ENCODE data around the gene CIDEC.

Gene CIDEC

DNA sequence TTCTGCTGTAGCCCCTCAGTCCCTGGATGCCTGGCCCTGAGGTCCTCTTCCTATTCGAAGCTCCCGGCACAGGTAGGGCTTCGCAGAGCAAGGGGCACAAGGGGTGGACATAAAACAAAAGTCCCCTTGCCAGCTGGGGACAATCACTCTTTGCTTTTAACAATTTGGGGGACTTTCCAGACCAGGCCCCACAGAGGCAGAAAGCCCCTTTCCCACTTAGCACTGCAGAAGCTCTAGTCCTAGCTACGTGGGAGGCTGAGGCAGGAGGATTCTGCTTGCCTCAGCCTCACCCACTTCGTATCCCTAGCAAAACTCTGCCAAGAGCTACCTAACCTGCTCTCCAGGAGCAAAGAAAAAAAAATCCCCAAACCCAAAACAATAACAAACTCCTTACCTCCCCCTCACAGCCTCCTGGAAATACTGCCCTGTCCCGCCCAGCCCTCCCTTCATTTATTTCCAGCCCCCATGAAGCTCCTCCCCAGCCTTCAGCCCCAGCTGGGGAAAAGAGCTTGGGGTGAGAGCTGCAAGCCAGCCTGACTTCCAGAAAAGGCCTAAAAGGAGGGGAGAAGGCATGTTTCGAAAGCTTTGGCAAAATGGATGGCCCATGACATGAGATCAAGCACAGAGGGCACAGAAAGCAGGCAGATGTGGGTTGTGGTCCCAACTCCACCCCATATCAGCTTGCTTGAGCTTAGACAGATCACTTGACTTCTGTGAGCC lies at the start of gene CIDEC:
Gene CIDEC (minus strand): TSS at position 424 of the 720 bp plus-strand sequence. CDS start 1,767 bp downstream, outside the sequence.
- DNase-seq (ENCODE audit: low read depth), result no peak

GRCh38 chr3:9928158-9928557 lies 48.1 kb upstream of the CIDEC start:
- no peak for DNase-seq (ENCODE audit: low read depth)

GRCh38 chr3:9918261-9919038 lies 38.4 kb upstream of the CIDEC start:
- no peak for DNase-seq (ENCODE audit: low read depth)

DNA sequence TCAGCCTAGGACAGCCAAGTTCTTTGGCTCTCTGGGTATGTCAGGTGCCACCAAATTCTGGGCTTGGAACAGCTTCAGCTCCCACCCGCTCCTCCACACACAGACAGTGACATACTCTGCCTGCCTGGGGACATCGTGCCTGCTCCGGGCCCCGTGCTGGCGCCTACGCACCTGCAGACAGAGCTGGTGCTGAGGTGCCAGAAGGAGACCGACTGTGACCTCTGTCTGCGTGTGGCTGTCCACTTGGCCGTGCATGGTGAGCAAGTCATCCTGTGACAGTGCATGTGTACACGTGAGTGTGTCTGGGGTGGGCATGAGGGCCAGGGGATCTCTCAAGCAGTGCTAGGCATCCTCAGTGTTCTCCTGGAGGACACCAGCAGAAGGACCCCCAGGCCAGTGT lies 37.8 kb upstream of the CIDEC start:
- no peak for DNase-seq (ENCODE audit: low read depth)

GRCh38 chr3:9916734-9917680 lies 37.0 kb upstream of the CIDEC start, which contains the start of gene IL17RC:
IL17RC (plus strand) TSS chr3:9917098; CDS start chr3:9917316, 218 bp downstream.
- DNase-seq (ENCODE audit: low read depth), result peak; percentile 69

GRCh38 chr3:9916346-9916733 lies 36.3 kb upstream of the CIDEC start:
- DNase-seq (ENCODE audit: low read depth), result no peak

DNA sequence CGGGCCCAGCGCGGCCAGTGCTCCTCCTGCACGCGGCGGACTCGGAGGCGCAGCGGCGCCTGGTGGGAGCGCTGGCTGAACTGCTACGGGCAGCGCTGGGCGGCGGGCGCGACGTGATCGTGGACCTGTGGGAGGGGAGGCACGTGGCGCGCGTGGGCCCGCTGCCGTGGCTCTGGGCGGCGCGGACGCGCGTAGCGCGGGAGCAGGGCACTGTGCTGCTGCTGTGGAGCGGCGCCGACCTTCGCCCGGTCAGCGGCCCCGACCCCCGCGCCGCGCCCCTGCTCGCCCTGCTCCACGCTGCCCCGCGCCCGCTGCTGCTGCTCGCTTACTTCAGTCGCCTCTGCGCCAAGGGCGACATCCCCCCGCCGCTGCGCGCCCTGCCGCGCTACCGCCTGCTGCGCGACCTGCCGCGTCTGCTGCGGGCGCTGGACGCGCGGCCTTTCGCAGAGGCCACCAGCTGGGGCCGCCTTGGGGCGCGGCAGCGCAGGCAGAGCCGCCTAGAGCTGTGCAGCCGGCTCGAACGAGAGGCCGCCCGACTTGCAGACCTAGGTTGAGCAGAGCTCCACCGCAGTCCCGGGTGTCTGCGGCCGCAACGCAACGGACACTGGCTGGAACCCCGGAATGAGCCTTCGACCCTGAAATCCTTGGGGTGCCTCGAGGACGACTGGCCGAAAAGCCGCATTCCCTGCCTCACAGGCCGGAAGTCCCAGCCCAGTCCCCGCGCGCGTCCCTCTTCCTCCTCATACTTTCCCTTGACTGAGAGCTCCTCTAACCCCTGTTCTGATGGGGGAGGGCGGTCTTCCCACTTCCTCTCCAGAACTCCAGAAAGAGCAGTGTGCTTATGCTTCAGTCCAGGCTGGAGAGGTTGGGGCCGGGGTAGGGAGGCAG lies 35.4 kb upstream of the CIDEC start:
- peak; percentile 25 for DNase-seq (ENCODE audit: low read depth)

DNA sequence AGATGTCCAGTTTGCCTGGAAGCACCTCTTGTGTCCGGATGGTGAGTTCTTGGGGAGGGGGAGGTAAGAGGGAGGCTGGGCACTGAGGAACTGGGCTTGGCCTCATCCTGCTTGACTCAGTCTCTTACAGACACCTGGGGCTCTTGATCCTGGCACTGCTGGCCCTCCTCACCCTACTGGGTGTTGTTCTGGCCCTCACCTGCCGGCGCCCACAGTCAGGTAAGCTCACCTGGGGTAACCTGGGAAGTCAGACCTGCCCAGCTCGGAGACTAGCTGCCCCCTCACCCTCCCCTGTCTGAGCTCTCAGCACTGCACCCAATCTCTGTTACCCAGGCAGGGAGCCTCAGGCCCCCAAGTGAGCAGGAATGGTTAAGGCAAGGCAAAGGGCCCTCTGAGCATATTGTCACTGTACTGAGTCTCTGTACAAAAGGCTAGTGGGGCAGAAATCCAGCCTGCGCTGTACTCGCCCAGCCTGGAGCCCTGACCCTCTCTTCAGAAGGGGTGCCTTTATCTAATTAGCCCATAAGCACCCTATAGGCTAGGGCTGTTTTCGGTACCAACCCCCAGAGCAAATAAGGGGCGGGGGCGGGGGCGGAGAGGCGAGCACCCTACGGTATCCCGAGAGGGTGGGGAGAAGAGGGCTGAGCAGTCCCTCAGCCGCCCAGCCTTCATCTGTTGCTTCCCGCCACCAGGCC lies 34.7 kb upstream of the CIDEC start:
- DNase-seq (ENCODE audit: low read depth), result no peak

DNA sequence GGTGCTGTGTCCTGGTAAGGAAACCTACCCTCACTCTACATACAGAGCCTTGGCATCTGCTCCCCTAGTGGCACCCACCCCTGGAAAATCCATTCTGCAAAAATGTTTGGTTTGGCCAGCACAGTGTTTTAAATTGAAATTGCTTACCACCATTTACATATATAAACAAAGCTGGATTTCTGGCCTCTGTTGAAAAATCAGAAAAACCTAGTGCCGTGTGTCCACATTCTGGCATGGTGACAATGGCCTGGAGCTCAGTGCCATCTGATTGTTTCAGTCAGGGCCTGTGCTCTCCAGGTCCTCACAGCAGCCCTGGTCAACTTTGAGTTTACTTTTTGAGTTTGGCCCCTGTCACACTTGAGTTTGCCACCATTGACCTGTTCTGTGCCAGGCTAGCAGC lies 34.0 kb upstream of the CIDEC start:
- DNase-seq (ENCODE audit: low read depth), result no peak

DNA sequence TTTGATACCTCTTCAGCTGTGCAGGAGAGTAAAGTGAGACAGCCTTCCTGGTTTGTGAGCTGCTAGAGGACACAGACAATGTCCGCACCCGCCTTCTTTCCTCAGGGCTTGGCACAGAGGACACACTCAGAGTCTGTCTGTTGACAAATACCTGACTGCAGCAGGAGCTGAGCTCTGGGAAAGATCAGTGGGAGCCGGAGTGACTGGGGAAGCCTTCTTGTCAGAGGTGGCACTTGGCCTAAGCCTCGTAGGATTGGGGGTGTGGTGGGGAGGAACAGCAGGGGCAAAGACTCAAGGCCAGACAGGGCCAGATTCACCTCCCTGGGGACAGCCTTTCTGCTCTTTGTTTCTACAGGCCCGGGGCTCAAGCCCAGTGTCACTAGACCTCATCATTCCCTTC lies 33.5 kb upstream of the CIDEC start:
- no peak for DNase-seq (ENCODE audit: low read depth)

DNA sequence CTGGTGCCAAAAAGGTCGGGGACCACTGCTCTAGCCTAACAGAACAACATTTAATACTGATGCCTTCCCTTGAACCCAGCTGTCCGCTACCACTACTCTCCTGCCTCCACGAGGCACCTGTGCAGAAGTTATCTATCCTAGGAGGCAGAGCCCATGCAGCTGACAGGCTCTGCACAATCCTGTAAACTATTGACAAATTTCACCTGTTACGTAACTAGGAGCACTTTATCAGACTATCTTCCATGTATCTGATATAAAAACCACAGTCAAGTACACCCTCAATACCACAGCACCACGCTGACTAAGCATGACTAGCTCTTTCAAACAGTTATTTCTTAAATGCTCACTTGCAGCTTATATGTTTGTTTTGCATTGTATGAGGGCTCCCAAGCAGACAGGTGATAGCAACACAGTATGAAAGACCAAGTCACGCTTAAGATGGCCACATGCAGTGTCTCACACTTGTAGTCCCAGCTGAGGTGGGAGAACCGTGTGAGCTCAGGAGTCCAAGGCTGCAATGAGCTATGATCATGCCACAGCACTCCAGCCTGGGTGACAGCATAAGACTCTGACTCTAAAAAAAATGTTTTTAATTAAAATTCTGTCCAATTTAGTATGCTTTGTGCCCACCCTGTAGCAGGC lies 32.4 kb upstream of the CIDEC start:
- DNase-seq (ENCODE audit: low read depth), result peak; percentile 15

DNA sequence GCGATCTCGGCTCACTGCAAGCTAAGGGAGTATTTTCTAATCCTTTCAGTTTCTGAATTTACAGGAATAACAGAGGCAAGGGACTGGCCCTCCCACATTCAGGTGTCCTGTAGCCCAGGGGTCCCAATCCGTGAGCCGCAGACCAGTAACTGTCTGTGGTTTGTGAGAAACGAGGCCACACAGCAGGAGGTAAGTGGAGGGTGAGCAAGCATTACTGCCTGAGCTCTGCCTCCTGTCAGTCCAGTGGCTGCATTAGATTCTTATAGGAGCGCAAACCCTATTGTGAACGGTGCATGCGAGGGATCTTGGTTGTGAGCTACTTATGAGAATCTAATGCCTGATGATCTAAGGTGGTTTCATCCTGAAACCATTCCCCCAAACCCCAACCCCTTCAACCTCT lies 31.8 kb upstream of the CIDEC start:
- no peak for DNase-seq (ENCODE audit: low read depth)

DNA sequence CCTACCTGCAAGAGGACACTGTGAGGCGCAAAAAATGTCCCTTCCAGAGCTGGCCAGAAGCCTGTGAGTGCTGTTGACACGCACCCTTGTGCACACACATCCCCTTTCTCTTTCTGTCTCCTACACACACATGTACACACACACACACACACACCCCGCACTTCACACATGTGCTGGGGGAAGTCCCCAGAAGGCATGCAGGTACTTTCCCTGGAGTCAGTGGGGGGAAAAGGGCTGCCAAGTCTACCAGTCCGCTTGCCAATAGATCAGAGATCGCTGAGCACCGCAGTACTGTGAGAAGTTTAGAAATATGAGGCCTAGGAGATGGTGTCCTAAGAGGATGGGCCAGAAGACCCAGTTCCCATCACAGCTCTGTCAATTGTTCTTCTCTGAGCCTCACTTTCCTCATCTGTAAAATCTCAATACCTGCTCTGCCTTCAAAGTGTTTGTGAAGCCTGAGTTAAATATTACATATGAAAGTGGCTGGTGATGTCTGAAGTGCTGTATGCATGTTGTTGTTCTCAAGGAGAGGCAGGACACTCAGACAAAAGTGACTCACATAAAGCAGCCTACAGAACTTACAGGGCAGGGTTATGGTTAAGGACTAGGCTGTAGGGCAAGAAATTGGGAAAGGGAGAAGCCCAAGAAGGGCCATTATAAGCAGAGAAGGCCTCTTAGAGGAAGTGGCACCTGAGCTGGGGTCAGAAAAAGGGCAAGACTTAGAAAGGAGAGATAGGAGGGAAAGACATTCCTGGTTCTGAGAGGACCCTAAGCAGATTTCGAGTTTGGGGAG lies 29.4 kb upstream of the CIDEC start:
- DNase-seq (ENCODE audit: low read depth), result no peak

- no peak for DNase-seq (ENCODE audit: low read depth)
These were observed 28.2 kb upstream of the CIDEC start for GRCh38 chr3:9908286-9908685.

DNA sequence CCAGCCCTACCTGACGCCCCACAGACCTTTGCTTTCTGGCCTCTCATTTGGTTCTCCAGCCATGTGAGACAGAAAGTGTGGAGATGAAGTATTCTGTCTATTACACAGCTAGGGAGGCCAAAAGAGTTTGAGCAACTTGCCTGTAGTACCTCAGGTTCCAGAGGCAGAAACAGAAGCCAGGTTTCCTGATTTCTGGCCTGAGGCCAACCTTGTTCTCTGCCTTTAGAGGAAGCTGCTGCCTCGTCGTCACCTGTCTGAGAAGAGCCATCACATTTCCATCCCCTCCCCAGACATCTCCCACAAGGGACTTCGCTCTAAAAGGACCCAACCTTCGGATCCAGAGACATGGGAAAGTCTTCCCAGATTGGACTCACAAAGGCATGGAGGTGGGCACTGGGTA lies 26.4 kb upstream of the CIDEC start:
- DNase-seq (ENCODE audit: low read depth), result no peak

GRCh38 chr3:9903904-9904303 lies 23.9 kb upstream of the CIDEC start:
- DNase-seq (ENCODE audit: low read depth), result no peak

- no peak for DNase-seq (ENCODE audit: low read depth)
These were observed 23.2 kb upstream of the CIDEC start for GRCh38 chr3:9903238-9903624.

DNA sequence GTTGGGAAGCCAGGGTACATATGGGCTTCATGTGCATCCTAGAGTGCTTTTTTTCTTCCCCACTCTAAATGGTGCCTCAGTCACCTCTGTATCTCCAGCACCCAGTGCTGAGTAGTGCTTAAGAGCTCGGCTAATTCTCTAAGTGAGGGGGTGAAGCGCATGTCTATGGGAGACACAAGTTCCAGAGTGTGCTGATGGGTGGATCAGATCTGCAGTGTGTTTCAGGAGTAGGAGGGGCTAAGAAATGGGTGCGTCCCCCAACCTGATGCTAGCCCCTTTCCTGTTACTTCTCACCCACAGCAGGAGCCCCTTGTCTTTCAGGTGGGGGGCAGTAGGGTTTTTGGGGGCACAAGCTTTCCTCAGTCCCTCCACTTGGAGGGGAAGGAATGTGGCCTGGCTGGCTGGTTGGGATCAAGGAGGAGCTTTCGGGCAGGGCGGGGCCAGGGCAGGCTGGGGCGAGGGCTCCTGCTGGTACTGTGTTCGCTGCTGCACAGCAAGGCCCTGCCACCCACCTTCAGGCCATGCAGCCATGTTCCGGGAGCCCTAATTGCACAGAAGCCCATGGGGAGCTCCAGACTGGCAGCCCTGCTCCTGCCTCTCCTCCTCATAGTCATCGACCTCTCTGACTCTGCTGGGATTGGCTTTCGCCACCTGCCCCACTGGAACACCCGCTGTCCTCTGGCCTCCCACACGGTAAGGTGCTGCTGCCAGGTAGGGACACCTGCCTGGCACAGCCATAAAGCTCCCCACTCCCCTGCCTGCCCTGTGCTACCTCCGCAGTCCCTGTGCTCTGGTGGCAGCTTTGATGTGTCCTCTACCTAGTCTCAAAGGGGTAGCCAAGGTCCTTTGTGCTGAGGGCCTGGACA lies 22.6 kb upstream of the CIDEC start, which contains the start of gene IL17RE:
Gene IL17RE (plus strand): TSS at position 477 of the 866 bp plus-strand sequence. CDS start 85 bp downstream, at position 562.
- DNase-seq (ENCODE audit: low read depth), result no peak
